Neural progenitor cell (in vitro differentiated cells): ENCODE results near the gene EXO1. TPM values are rescaled to one million over a fixed set of nuclear protein-coding genes. Genes with fewer than 3 reads are reported as not detected.

Source experiments
- DNase-seq: peaks from one replicate; pipeline ENCODE4 v3.0.0-alpha.2; 2016; ENCODE audit warnings: low spot score
- H2AFZ ChIP-seq: fragments of 200-600 bp; sonication (generic); replicated peaks from 2 replicates; pipeline ENCODE4 v1.6.1; 2016; ENCODE audit warnings: antibody characterized with exemption
- H3F3A ChIP-seq: fragments of 200-600 bp; sonication (generic); 2 replicates; pipeline ENCODE4 v1.6.1; 2016; ENCODE audit warnings: antibody characterized with exemption, low read depth
- H3K27ac ChIP-seq: fragments of 200-600 bp; sonication (generic); 2 replicates; pipeline ENCODE4 v1.5.1; 2016; ENCODE audit warnings: mild to moderate bottlenecking
- H3K27me3 ChIP-seq: fragments of 200-600 bp; sonication (generic); 2 replicates; pipeline ENCODE4 v1.6.1; 2016; ENCODE audit warnings: mild to moderate bottlenecking, moderate library complexity
- H3K36me3 ChIP-seq: fragments of 200-600 bp; sonication (generic); 2 replicates; pipeline ENCODE4 v1.5.1; 2016
- H3K4me1 ChIP-seq: fragments of 200-600 bp; sonication (generic); 2 replicates; pipeline ENCODE4 v1.6.1; 2016; ENCODE audit warnings: mixed run types
- H3K4me2 ChIP-seq: fragments of 200-600 bp; sonication (generic); 2 replicates; pipeline ENCODE4 v1.6.1; 2016
- H3K4me3 ChIP-seq: fragments of 200-600 bp; sonication (generic); 2 replicates; pipeline ENCODE4 v1.5.1; 2016
- H3K79me2 ChIP-seq: fragments of 200-600 bp; sonication (generic); 2 replicates; pipeline ENCODE4 v1.6.1; 2016; ENCODE audit warnings: low read depth
- H3K9ac ChIP-seq: fragments of 200-600 bp; sonication (generic); 2 replicates; pipeline ENCODE4 v1.6.1; 2016
- H3K9me3 ChIP-seq: fragments of 200-600 bp; sonication (generic); 2 replicates; pipeline ENCODE4 v1.5.1; 2016; ENCODE audit warnings: low read depth
- H4K20me1 ChIP-seq: fragments of 200-600 bp; sonication (generic); 2 replicates; pipeline ENCODE4 v1.6.1; 2016; ENCODE audit warnings: low read depth
- H3K27ac Mint-ChIP-seq: 3 replicates; pipeline ENCODE4 v1.8.0; 2021; ENCODE audit warnings: mixed read lengths
- H3K27me3 Mint-ChIP-seq: 2 replicates; pipeline ENCODE4 v1.8.0; 2022; ENCODE audit warnings: low read depth, mild to moderate bottlenecking, inconsistent platforms, moderate library complexity, mixed read lengths; ENCODE audit not compliant: insufficient read depth
- H3K36me3 Mint-ChIP-seq: 3 replicates; pipeline ENCODE4 v1.8.0; 2021; ENCODE audit warnings: mixed read lengths
- H3K4me1 Mint-ChIP-seq: 3 replicates; pipeline ENCODE4 v1.8.0; 2021; ENCODE audit warnings: mixed read lengths
- H3K4me3 Mint-ChIP-seq: 3 replicates; pipeline ENCODE4 v1.8.0; 2021; ENCODE audit warnings: mild to moderate bottlenecking, moderate library complexity, mixed read lengths
- H3K9me3 Mint-ChIP-seq: 3 replicates; pipeline ENCODE4 v1.8.0; 2020; ENCODE audit warnings: mixed read lengths
- EZH2 ChIP-seq: fragments of 200-600 bp; sonication (generic); IDR thresholded peaks from 2 replicates; pipeline ENCODE4 v1.6.1; 2017; ENCODE audit warnings: antibody characterized with exemption, mild to moderate bottlenecking, moderate library complexity
- EZH2phosphoT487 ChIP-seq: fragments of 200-600 bp; sonication (generic); IDR thresholded peaks from 2 replicates; pipeline ENCODE4 v1.6.1; 2017; ENCODE audit warnings: antibody characterized with exemption
- total RNA-seq: library from RNA; depleted of rRNA; stranded (reverse); fragments of >200 nt; gene quantifications from 2 replicates; pipeline ENCODE4 v1.2.3, GENCODE V29; 2015; ENCODE audit warnings: low replicate concordance
- TF ChIP-seq, protein P1 (sequence below): fragments of 200-600 bp; sonication (generic); IDR thresholded peaks from 2 replicates; pipeline ENCODE4 v1.5.1; 2017; ENCODE audit warnings: antibody characterized with exemption, mild to moderate bottlenecking

EXO1 gene
- total RNA-seq, 1 donor from 2014 or later, result 54.8 TPM

DNA sequence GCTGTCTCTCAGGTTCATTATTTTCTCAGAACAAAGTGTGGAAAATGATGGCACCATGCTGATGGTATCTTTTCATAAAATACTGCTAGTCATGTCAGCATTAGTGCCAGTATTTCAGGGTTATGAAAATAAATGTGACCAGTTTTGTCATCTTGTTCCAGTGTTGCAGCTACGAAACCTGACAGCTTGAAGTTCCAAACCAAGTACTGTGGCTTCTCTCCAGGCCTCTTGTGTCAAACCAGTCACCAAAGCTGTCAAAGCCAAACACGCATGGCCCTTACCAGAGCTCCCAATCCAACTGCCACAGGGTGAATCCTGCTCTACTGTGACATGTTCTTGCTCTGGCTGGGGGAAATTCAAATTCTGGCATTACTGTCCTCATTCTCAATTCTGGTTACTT is 20.7 kb upstream of the EXO1 start:
- Histone ChIP-seq H3F3A (no peaks in the 10 kb centered on the region), H2AFZ (no peak overlapping the region), H3K4me3 (no peak overlapping the region), H3K27me3 (no peaks in the 10 kb centered on the region), H3K4me1 (peaks cover 6% of the 10 kb centered on the region), H3K27ac (no peak overlapping the region), H3K79me2 (no peaks in the 10 kb centered on the region), H3K4me2 (no peak overlapping the region), H3K9me3 (no peaks in the 10 kb centered on the region), H3K36me3 (no peaks in the 10 kb centered on the region), H3K9ac (no peak overlapping the region), H4K20me1 (no peaks in the 10 kb centered on the region)
- DNase-seq, result no peak
- Mint-ChIP-seq H3K9me3 (no peaks in the 10 kb centered on the region), H3K27ac (no peak overlapping the region), H3K4me3 (no peak overlapping the region), H3K36me3 (no peaks in the 10 kb centered on the region), H3K4me1 (peaks cover 13% of the 10 kb centered on the region), H3K27me3 (no peaks in the 10 kb centered on the region)
- no peak for TF ChIP-seq EZH2phosphoT487
- no peak for TF ChIP-seq EZH2
- TF ChIP-seq, protein P1, sequence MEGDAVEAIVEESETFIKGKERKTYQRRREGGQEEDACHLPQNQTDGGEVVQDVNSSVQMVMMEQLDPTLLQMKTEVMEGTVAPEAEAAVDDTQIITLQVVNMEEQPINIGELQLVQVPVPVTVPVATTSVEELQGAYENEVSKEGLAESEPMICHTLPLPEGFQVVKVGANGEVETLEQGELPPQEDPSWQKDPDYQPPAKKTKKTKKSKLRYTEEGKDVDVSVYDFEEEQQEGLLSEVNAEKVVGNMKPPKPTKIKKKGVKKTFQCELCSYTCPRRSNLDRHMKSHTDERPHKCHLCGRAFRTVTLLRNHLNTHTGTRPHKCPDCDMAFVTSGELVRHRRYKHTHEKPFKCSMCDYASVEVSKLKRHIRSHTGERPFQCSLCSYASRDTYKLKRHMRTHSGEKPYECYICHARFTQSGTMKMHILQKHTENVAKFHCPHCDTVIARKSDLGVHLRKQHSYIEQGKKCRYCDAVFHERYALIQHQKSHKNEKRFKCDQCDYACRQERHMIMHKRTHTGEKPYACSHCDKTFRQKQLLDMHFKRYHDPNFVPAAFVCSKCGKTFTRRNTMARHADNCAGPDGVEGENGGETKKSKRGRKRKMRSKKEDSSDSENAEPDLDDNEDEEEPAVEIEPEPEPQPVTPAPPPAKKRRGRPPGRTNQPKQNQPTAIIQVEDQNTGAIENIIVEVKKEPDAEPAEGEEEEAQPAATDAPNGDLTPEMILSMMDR, result no peak

DNA sequence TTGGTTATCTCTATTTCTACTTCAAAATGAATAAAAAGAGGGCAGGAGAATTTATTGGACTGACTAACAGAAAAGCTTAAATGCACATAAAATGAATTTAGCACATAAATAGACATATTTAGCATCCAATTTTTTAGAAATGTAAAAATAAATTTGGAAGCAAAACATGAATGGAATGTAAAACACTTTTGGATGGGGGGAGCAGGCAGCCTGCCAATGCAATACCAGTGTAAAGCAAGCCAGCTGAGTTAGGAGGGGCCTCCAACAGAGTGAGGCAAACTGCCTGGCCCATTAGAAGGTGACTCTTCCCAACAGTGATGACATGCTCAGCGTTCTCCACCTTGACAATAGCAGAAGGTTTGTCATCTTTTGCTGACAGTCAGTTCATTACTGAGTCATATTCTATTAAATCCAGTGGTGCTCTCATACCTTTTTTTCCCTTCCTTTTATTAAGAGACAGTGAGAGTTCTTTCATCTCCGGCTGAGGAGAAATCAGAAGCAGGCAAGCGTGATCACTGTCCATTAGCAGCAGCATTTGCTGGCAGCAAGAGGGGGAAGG is 19.5 kb upstream of the EXO1 start:
- Histone ChIP-seq H3F3A (no peaks in the 10 kb centered on the region), H3K27ac (no peak overlapping the region), H3K27me3 (no peaks in the 10 kb centered on the region), H2AFZ (peak overlapping the region; percentile 46), H3K79me2 (no peaks in the 10 kb centered on the region), H3K4me1 (peaks cover 6% of the 10 kb centered on the region), H3K4me3 (no peak overlapping the region), H3K9me3 (no peaks in the 10 kb centered on the region), H3K9ac (no peak overlapping the region), H4K20me1 (no peaks in the 10 kb centered on the region), H3K4me2 (no peak overlapping the region), H3K36me3 (no peaks in the 10 kb centered on the region)
- H3K27ac Mint-ChIP-seq, result no peak overlapping the region
- no peak for DNase-seq
- H3K36me3 Mint-ChIP-seq, result no peaks in the 10 kb centered on the region
- H3K4me3 Mint-ChIP-seq, result no peak overlapping the region
- no peaks in the 10 kb centered on the region for H3K27me3 Mint-ChIP-seq
- peaks cover 13% of the 10 kb centered on the region for H3K4me1 Mint-ChIP-seq
- H3K9me3 Mint-ChIP-seq, result no peaks in the 10 kb centered on the region
- TF ChIP-seq, protein P1, result no peak
- TF ChIP-seq EZH2 (no peak), EZH2phosphoT487 (no peak)

DNA sequence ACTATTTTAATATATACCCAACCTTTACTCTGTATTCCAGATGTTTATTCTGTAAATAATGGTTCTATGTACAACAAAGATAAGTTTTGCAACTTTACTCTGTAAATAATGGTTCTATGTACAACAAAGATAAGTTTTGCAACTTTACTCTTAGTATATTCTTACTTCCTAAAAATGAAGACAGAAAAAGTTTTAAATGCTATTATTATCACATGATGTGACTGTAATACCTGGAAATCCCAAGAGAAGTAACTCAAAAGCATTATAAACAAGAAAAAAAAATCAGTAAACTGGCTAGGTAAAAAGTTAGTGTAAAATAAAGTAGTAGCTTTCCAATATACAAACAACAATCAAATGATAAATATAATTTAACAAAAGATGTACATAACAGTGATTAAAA is 18.5 kb upstream of the EXO1 start:
- TF ChIP-seq, protein P1, result no peak
- TF ChIP-seq EZH2, result no peak
- no peak overlapping the region for H3K4me3 ChIP-seq

More for the DNA sequence above, 18.5 kb upstream of the EXO1 start:
- H3K27me3 ChIP-seq, result no peaks in the 10 kb centered on the region
- no peak overlapping the region for H3K9ac ChIP-seq
- H3K4me2 ChIP-seq, result no peak overlapping the region
- Mint-ChIP-seq H3K9me3 (no peaks in the 10 kb centered on the region), H3K27ac (no peak overlapping the region), H3K36me3 (no peaks in the 10 kb centered on the region), H3K4me3 (no peak overlapping the region), H3K4me1 (peaks cover 13% of the 10 kb centered on the region), H3K27me3 (no peaks in the 10 kb centered on the region)
- H3F3A ChIP-seq, result no peaks in the 10 kb centered on the region
- no peak overlapping the region for H3K27ac ChIP-seq
- H4K20me1 ChIP-seq, result no peaks in the 10 kb centered on the region
- H2AFZ ChIP-seq, result no peak overlapping the region
- no peak for DNase-seq
- peaks cover 6% of the 10 kb centered on the region for H3K4me1 ChIP-seq
- no peaks in the 10 kb centered on the region for H3K36me3 ChIP-seq
- H3K9me3 ChIP-seq, result no peaks in the 10 kb centered on the region
- no peaks in the 10 kb centered on the region for H3K79me2 ChIP-seq
